ENCODE measurements around the gene RAMACL. TPM values are rescaled to one million over a fixed set of nuclear protein-coding genes. Genes with fewer than 3 reads are reported as not detected.

The RAMACL gene
- total and polyA plus RNA-seq, 4 donors = 0.22 to 0.59 (median 0.31) TPM

DNA sequence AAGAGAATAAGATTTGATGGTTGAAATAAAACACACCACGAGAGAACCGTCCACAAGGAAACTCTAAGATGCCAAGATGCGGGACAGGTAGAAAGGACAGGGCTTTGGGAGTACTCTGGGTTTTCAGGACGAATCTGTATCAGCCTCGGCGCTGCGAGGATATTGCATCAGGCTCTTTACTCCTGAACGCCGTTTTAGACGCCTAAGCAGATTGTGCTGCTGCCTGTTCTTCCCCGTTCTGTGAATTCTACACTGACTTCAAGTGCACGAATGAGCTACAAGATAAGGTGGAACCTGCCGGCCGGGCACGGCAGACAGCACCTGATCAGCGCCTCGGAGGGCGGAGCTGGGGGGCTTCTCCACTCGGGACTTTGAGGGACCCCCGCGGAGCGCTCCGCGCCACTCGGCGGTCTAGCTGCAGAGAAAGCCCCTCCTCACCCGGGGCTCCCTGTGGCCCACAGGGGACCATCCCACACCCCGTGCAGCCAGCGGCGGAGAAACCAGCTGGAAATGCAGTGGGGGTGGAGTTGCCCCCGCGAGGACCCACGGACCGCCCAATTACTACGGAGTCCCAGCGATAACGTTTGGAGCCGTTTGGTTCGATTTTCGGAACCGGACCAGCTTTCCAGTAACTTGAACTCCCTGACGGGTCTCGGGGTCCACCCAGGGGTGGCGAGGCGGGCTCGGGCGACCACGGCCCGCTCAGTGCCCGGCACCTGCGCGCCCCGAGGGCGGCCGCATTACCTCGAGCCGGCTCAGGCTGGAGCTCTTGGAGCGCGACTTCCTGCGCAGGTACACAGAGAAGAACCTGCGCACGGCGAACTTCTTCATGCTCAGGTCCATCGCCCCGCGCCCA lies 39.9 kb upstream of the RAMACL start:
- Histone ChIP-seq H3K9ac (ENCODE audit: low read depth in 1 of 2, low read length in 2 of 2) (peak overlapping the region; percentile 45 to 70), H3K4me1 (ENCODE audit: control insufficient read depth in 4 of 4, insufficient read depth in 4 of 4, low read length in 3 of 4) (peaks cover 0 to 26% (median 19%) of the 10 kb centered on the region in 4 donors), H3K4me3 (ENCODE audit: low read depth in 1 of 3, low read length in 3 of 3) (peak overlapping the region; percentile 73 to 91 (median 89)), H3K27me3 (ENCODE audit: control insufficient read depth in 4 of 4, insufficient read depth in 4 of 4, low read length in 3 of 4) (peaks cover 0 to 4% (median 0%) of the 10 kb centered on the region in 4 donors), H3K9me3 (ENCODE audit: control insufficient read depth in 4 of 4, low read length in 3 of 4) (no peaks in the 10 kb centered on the region), H3K36me3 (ENCODE audit: control insufficient read depth in 4 of 4, insufficient read depth in 3 of 4, low read depth in 1 of 4, low read length in 3 of 4) (no peaks in the 10 kb centered on the region), H3K27ac (ENCODE audit: low read depth in 1 of 2, low read length in 2 of 2) (peak overlapping the region; percentile 52 to 72)
- TF ChIP-seq RAD21 (IDR thresholded peaks at IDR 0.05) (peak in 1 of 2 donors; percentile 8), YY1 (IDR thresholded peaks at IDR 0.05) (no peak)
- no peak for DNase-seq (ENCODE audit: low spot score)
- 3% methylated on average over 66 of the region's 66 CpGs for WGBS

DNA sequence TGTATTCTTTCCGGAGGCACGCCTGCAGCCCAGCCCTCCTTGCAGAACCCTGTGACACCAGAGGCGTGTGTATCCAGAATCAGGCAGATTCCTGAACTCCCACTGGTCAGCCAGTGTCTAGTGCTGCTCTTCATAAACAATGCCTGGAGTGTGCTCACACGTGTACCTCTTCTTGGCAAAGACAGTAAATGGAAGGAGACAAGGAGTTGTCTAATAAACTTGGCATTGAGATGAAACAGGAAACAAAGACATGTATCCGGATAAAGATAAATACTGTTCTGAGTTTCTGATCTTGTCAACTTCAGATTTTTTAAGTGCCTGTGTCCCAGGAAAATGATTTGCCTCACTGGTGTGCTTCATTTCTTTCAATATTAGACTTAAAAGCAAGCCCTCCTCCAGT lies 38.9 kb upstream of the RAMACL start:
- 74% methylated on average over 5 of the region's 5 CpGs for WGBS
- no peak overlapping the region for H3K9ac ChIP-seq (ENCODE audit: low read depth in 1 of 2, low read length in 2 of 2)
- DNase-seq (ENCODE audit: low spot score) = no peak
- peaks cover 0 to 4% (median 0%) of the 10 kb centered on the region in 4 donors for H3K27me3 ChIP-seq (ENCODE audit: control insufficient read depth in 4 of 4, insufficient read depth in 4 of 4, low read length in 3 of 4)
- no peaks in the 10 kb centered on the region for H3K36me3 ChIP-seq (ENCODE audit: control insufficient read depth in 4 of 4, insufficient read depth in 3 of 4, low read depth in 1 of 4, low read length in 3 of 4)
- TF ChIP-seq JUND (IDR thresholded peaks at IDR 0.05) (no peak), NR2F2 (IDR thresholded peaks at IDR 0.05) (no peak), FOXA1 (IDR thresholded peaks at IDR 0.05) (no peak), FOXA2 (IDR thresholded peaks at IDR 0.05) (no peak), HNF4G (IDR thresholded peaks at IDR 0.05) (no peak), YY1 (IDR thresholded peaks at IDR 0.05) (no peak), TAF1 (conservative IDR thresholded peaks at IDR 0.05) (no peak), EGR1 (IDR thresholded peaks at IDR 0.05; ENCODE audit: low read depth in 2 of 2) (no peak), RXRA (IDR thresholded peaks at IDR 0.05) (no peak), HNF4A (conservative IDR thresholded peaks at IDR 0.05) (no peak), RAD21 (IDR thresholded peaks at IDR 0.05) (no peak), GABPA (IDR thresholded peaks at IDR 0.05 in 1 of 2, conservative IDR thresholded peaks at IDR 0.05 in 1 of 2) (no peak), SP1 (IDR thresholded peaks at IDR 0.05) (no peak)
- TF ChIP-seq, protein P1, sequence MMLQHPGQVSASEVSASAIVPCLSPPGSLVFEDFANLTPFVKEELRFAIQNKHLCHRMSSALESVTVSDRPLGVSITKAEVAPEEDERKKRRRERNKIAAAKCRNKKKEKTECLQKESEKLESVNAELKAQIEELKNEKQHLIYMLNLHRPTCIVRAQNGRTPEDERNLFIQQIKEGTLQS (IDR thresholded peaks at IDR 0.05) = no peak
- TF ChIP-seq, protein P2, sequence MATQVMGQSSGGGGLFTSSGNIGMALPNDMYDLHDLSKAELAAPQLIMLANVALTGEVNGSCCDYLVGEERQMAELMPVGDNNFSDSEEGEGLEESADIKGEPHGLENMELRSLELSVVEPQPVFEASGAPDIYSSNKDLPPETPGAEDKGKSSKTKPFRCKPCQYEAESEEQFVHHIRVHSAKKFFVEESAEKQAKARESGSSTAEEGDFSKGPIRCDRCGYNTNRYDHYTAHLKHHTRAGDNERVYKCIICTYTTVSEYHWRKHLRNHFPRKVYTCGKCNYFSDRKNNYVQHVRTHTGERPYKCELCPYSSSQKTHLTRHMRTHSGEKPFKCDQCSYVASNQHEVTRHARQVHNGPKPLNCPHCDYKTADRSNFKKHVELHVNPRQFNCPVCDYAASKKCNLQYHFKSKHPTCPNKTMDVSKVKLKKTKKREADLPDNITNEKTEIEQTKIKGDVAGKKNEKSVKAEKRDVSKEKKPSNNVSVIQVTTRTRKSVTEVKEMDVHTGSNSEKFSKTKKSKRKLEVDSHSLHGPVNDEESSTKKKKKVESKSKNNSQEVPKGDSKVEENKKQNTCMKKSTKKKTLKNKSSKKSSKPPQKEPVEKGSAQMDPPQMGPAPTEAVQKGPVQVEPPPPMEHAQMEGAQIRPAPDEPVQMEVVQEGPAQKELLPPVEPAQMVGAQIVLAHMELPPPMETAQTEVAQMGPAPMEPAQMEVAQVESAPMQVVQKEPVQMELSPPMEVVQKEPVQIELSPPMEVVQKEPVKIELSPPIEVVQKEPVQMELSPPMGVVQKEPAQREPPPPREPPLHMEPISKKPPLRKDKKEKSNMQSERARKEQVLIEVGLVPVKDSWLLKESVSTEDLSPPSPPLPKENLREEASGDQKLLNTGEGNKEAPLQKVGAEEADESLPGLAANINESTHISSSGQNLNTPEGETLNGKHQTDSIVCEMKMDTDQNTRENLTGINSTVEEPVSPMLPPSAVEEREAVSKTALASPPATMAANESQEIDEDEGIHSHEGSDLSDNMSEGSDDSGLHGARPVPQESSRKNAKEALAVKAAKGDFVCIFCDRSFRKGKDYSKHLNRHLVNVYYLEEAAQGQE (IDR thresholded peaks at IDR 0.05) = no peak
- TF ChIP-seq, protein P3, sequence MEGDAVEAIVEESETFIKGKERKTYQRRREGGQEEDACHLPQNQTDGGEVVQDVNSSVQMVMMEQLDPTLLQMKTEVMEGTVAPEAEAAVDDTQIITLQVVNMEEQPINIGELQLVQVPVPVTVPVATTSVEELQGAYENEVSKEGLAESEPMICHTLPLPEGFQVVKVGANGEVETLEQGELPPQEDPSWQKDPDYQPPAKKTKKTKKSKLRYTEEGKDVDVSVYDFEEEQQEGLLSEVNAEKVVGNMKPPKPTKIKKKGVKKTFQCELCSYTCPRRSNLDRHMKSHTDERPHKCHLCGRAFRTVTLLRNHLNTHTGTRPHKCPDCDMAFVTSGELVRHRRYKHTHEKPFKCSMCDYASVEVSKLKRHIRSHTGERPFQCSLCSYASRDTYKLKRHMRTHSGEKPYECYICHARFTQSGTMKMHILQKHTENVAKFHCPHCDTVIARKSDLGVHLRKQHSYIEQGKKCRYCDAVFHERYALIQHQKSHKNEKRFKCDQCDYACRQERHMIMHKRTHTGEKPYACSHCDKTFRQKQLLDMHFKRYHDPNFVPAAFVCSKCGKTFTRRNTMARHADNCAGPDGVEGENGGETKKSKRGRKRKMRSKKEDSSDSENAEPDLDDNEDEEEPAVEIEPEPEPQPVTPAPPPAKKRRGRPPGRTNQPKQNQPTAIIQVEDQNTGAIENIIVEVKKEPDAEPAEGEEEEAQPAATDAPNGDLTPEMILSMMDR (IDR thresholded peaks at IDR 0.05; ENCODE audit: low read depth, low read length, missing input control) = no peak
- TF ChIP-seq, protein P4, sequence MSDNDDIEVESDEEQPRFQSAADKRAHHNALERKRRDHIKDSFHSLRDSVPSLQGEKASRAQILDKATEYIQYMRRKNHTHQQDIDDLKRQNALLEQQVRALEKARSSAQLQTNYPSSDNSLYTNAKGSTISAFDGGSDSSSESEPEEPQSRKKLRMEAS (IDR thresholded peaks at IDR 0.05) = no peak
- TF ChIP-seq, protein P5, sequence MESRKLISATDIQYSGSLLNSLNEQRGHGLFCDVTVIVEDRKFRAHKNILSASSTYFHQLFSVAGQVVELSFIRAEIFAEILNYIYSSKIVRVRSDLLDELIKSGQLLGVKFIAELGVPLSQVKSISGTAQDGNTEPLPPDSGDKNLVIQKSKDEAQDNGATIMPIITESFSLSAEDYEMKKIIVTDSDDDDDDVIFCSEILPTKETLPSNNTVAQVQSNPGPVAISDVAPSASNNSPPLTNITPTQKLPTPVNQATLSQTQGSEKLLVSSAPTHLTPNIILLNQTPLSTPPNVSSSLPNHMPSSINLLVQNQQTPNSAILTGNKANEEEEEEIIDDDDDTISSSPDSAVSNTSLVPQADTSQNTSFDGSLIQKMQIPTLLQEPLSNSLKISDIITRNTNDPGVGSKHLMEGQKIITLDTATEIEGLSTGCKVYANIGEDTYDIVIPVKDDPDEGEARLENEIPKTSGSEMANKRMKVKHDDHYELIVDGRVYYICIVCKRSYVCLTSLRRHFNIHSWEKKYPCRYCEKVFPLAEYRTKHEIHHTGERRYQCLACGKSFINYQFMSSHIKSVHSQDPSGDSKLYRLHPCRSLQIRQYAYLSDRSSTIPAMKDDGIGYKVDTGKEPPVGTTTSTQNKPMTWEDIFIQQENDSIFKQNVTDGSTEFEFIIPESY (IDR thresholded peaks at IDR 0.05) = no peak
- H3K9me3 ChIP-seq (ENCODE audit: control insufficient read depth in 4 of 4, low read length in 3 of 4) = no peaks in the 10 kb centered on the region
- no peak overlapping the region for H3K27ac ChIP-seq (ENCODE audit: low read depth in 1 of 2, low read length in 2 of 2)
- H3K4me3 ChIP-seq (ENCODE audit: low read depth in 1 of 3, low read length in 3 of 3) = no peak overlapping the region
- peaks cover 0 to 27% (median 21%) of the 10 kb centered on the region in 4 donors for H3K4me1 ChIP-seq (ENCODE audit: control insufficient read depth in 4 of 4, insufficient read depth in 4 of 4, low read length in 3 of 4)
